HepG2 (cell line): Measurements from ENCODE around the gene CHP1. TPM values are rescaled to one million over a fixed set of nuclear protein-coding genes. Genes with fewer than 3 reads are reported as not detected.

ENCODE experiments used
- ATF6 ChIP-seq: sonication (generic); formaldehyde crosslinking; conservative IDR thresholded peaks from 2 replicates; pipeline ENCODE4 v1.4.0; 2020; ENCODE audit warnings: missing genetic modification reagents
- FOXK2 ChIP-seq: fragments of 450-650 bp; IDR thresholded peaks from 2 replicates; pipeline ENCODE4 v1.6.1; 2016
- HNRNPUL1 ChIP-seq: fragments of 200-400 bp; formaldehyde crosslinking; IDR thresholded peaks from 2 replicates; pipeline ENCODE4 v1.6.1; 2017; ENCODE audit warnings: low read depth, mild to moderate bottlenecking, low read length, moderate library complexity
- HOXA3 ChIP-seq: sonication (generic); formaldehyde crosslinking; IDR thresholded peaks from 2 replicates; pipeline ENCODE4 v1.5.0; 2020; ENCODE audit warnings: missing genetic modification reagents
- IRF2 ChIP-seq: IDR thresholded peaks from 2 replicates; pipeline ENCODE4 v1.6.1; 2018; ENCODE audit warnings: missing genetic modification reagents, missing compliant biosample characterization
- KAT7 ChIP-seq: IDR thresholded peaks from 2 replicates; pipeline ENCODE4 v1.6.1; 2018; ENCODE audit warnings: borderline replicate concordance, missing compliant biosample characterization
- KDM5A ChIP-seq: fragments of 200-600 bp; sonication (generic); IDR thresholded peaks from 2 replicates; pipeline ENCODE4 v1.7.0; 2018; ENCODE audit warnings: antibody characterized with exemption, mild to moderate bottlenecking, low read length, borderline replicate concordance
- MIER3 ChIP-seq: IDR thresholded peaks from 2 replicates; pipeline ENCODE4 v1.6.1; 2016; ENCODE audit warnings: missing compliant biosample characterization, borderline replicate concordance
- MXD3 ChIP-seq: IDR thresholded peaks from 2 replicates; pipeline ENCODE4 v1.6.1; 2016; ENCODE audit warnings: mild to moderate bottlenecking, missing biosample characterization, missing genetic modification reagents
- PHF21A ChIP-seq: sonication (generic); formaldehyde crosslinking; IDR thresholded peaks from 2 replicates; pipeline ENCODE4 v1.5.0; 2020; ENCODE audit warnings: mild to moderate bottlenecking, missing genetic modification reagents
- PRDM10 ChIP-seq: sonication (generic); formaldehyde crosslinking; IDR thresholded peaks from 2 replicates; pipeline ENCODE4 v1.4.0; 2020; ENCODE audit warnings: low read depth, missing genetic modification reagents
- SIX1 ChIP-seq: sonication (generic); formaldehyde crosslinking; IDR thresholded peaks from 2 replicates; pipeline ENCODE4 v1.4.0; 2020; ENCODE audit warnings: missing genetic modification reagents, borderline replicate concordance
- SP5 ChIP-seq: IDR thresholded peaks from 2 replicates; pipeline ENCODE4 v1.6.1; 2016; ENCODE audit warnings: low read depth, borderline replicate concordance
- SRY ChIP-seq: sonication (generic); formaldehyde crosslinking; IDR thresholded peaks from 2 replicates; pipeline ENCODE4 v1.8.0; 2022; ENCODE audit warnings: mild to moderate bottlenecking, missing genetic modification reagents
- ZFP82 ChIP-seq: sonication (generic); formaldehyde crosslinking; IDR thresholded peaks from 2 replicates; pipeline ENCODE4 v1.5.1; 2020; ENCODE audit warnings: mild to moderate bottlenecking, missing genetic modification reagents, borderline replicate concordance
- ZNF101 ChIP-seq: sonication (generic); formaldehyde crosslinking; IDR thresholded peaks from 2 replicates; pipeline ENCODE4 v1.4.0; 2020; ENCODE audit warnings: mild to moderate bottlenecking, low read depth, missing genetic modification reagents, borderline replicate concordance
- ZNF564 ChIP-seq: sonication (generic); formaldehyde crosslinking; IDR thresholded peaks from 2 replicates; pipeline ENCODE4 v1.8.1; 2023; ENCODE audit warnings: mild to moderate bottlenecking, missing genetic modification reagents
- ZNF616 ChIP-seq: sonication (generic); formaldehyde crosslinking; IDR thresholded peaks from 2 replicates; pipeline ENCODE4 v1.5.0; 2020; ENCODE audit warnings: low read depth, mild to moderate bottlenecking, missing genetic modification reagents
- ZNF780A ChIP-seq: sonication (generic); formaldehyde crosslinking; IDR thresholded peaks from 2 replicates; pipeline ENCODE4 v1.8.0; 2022; ENCODE audit warnings: mild to moderate bottlenecking, missing genetic modification reagents, moderate library complexity
- ZNF839 ChIP-seq: sonication (generic); formaldehyde crosslinking; IDR thresholded peaks from 2 replicates; pipeline ENCODE4 v1.4.0; 2020; ENCODE audit warnings: missing genetic modification reagents, mild to moderate bottlenecking, borderline replicate concordance
- polyA plus RNA-seq, 8 experiments: library from polyadenylated mRNA; depleted of rRNA in 3 of 8; stranded (reverse) in 7 of 8; unstranded in 1 of 8; fragments of >200 nt; fragmentation: Illumina TruSeq in 4 of 8; extraction: Trizol in 4 of 8; gene quantifications; 2 replicates each; pipeline versions ENCODE4 v1.2.1 to v1.2.3, GENCODE V29; 2011 to 2016; ENCODE audit warnings: low read depth in 4 of 8, missing spikeins in 1 of 8, mixed read lengths in 1 of 8; ENCODE audit not compliant: insufficient read depth in 1 of 8
- total RNA-seq, 5 experiments: library from RNA; depleted of rRNA; stranded (reverse); fragments of >200 nt; fragmentation: Illumina TruSeq; extraction: Trizol; gene quantifications; 2 replicates each; pipeline ENCODE4 v1.2.3, GENCODE V29; 2016; ENCODE audit warnings: low read depth in 1 of 5

CHP1 gene
- total and polyA plus RNA-seq, 2 of the 13 experiments (the other 11 are each of a cell fraction or from before 2014, with no cell fraction given): 49.6 to 76.4 TPM

GRCh38 chr15:41241221-41241964 is 10.3 kb downstream of the CHP1 start (continued):
- no peak for TF ChIP-seq ATF6
- TF ChIP-seq SRY (CRISPR knock-in tag): no peak
- TF ChIP-seq KAT7 (CRISPR knock-in tag): no peak
- no peak for TF ChIP-seq IRF2 (CRISPR knock-in tag)
- TF ChIP-seq MIER3 (CRISPR knock-in tag): no peak
- no peak for TF ChIP-seq MXD3 (CRISPR knock-in tag)
- TF ChIP-seq PRDM10 (CRISPR knock-in tag): peak; percentile 80; the same call in 1 of the 2 replicates
- TF ChIP-seq KDM5A: no peak
- TF ChIP-seq SIX1 (CRISPR knock-in tag): peak; percentile 85; the same call in 1 of the 2 replicates
- no peak for TF ChIP-seq ZNF839 (CRISPR knock-in tag)
- TF ChIP-seq FOXK2: no peak
- TF ChIP-seq ZNF101 (CRISPR knock-in tag): no peak
- TF ChIP-seq PHF21A (CRISPR knock-in tag): no peak
- no peak for TF ChIP-seq ZNF780A (CRISPR knock-in tag)
- TF ChIP-seq HNRNPUL1: no peak
- TF ChIP-seq ZNF616: no peak
- TF ChIP-seq HOXA3 (CRISPR knock-in tag): peak; percentile 27; the same call in 1 of the 2 replicates
- no peak for TF ChIP-seq ZFP82 (CRISPR knock-in tag)
- TF ChIP-seq ZNF564 (CRISPR knock-in tag): no peak
- TF ChIP-seq SP5: peak; percentile 26; the same call in 1 of the 2 replicates
